ENCODE data around the gene MYO5C.

The MYO5C gene

DNA sequence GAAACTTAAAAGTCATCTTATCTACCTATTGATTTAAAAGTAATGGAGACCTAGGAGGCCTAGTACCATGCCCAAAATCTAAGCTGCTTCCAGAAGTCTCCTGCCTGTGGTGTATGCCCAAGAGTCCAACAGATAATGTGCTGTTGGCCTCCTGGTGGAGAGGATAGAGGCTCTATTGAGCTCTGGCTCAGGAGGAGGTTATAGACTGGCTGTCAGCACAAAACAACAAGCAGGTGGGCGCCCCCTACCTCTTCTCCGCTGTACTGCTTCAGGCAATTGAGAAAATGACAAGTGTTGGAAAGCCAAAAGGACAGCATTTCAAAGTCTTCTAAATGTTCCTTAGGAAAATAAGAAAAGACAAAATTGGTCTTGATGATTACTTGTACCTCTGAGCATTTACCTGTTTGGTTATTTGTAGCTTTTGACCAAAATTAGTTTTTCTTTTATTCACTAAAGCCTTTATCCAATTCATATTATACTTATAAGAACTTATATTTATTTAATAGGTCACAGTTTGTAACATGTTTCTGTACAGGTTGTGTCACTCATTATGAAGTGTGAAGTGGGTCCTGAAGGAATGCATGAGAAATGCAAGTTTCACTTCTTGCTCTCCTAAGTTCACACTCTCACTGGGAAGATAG, 87.2 kb downstream of the MYO5C start:
- DNase-seq = peak; percentile 0

DNA sequence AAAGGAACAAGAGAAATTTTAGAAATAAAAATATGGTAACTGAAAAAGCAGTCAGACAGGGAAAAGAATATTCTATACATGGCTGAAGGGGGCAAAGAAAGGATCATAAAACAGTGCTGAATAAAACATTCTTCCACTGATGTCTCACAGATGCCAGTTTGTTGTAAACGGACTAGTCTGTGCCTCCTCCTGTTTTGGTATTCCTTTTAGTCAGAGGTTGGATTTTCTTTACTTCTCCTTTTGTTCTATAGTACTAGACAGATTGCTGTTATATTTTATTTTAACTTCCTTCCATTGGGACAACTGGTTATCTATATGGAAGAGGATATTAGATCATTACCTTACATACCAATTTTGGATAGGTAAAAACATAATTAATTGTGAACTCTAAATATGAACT, 88.4 kb downstream of the MYO5C start:
- DNase-seq = no peak

DNA sequence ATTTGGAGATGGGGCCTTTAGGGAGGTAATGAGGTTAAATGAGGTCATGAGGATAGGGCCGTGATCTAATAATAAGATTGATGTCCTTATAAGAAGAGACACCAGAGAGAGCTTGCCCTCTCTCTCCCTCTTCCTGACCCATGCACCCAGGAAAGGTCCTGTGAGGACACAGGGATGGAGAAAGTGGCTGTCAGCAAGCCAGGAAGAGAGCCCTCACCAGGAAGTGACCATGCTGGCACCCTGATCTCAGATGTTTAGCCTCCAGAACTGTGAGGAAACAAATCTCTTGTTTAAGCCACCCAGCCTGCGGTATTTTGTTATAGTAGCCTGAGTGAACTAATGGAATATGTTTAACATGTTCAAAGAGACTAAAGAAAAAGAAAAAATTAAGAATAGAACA, 89.2 kb downstream of the MYO5C start:
- DNase-seq = no peak

DNA sequence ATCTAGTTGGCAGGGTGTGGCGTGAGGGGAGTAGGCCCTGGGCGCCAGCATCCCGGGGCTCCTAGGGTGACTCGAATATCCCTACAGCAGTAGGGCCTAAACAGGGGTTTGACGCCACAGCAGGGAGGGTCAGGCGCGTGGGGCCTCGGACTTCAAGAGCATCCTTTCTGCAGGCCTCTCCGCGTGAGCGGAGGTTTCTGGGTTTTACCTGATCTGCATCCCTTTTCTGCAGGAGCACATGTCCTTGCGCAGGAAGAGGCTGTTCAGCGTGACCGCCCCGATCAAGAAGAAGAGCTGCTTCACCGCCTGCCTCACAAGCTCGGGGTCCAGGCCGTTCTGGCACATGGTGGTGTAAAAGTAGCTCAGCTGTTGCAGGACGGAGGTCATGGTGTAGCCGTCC, 90.9 kb downstream of the MYO5C start:
- no peak for DNase-seq

DNA sequence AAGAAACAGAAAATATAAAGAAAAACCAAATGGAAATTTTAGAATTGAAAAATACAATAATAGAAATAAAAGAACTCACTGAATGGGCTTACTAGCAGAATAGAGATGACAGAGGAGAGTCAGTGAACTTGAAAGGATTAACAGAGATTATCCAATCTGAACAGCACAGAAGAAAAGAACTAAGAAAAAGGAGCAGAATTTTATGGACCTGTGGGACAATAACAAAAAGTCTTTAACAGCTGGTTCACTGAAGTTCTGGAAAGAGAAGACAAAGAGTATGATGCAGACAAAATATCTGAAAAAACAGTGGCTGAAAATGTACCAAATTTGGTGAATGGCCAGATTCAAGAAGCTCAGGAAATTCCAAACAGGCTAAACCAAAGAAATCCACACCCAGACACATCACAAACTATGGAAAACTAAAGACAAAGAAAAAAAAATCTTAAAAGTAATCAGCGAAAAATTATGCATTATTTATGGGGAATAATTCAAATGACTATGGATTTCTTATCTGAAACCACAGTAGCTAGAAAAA, 94.7 kb downstream of the MYO5C start:
- no peak for DNase-seq

DNA sequence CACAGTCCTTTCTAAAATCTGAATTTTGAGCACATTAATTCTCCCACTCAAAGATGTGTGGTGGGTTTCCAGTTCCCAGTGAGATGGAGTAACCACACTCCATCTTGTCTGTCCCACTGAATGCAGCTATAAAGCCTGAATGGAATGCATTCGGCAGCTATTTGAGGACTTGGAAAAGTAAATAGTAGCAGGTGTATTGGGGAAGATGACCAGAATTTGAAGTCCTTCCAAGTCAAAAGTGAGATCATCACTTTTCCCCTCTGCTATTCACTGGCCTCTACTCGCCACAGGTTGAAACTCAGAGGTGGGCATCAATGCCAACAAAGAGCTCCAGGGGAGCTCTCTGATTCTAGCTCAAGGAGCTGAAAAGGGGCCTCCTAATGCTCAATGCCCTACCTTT, 96.3 kb downstream of the MYO5C start:
- no peak for DNase-seq

DNA sequence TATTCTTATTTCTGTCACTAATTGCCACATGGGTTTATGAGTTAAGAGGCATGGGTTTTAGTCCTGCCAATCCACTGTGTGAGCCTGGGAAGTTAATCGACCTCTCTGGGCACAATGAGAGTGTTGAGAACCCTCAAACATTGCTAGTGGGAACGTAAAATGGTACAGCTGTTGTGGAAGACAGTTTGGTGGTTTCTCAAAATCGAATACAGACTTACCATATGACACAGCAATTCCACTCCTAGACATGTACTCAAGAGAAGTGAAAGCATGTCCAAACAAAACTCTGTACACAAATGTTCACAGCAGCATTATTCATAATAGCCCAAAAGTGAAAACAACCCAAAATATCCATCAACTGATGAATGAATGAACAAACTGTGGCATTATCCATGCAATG, 98.7 kb downstream of the MYO5C start:
- no peak for DNase-seq

DNA sequence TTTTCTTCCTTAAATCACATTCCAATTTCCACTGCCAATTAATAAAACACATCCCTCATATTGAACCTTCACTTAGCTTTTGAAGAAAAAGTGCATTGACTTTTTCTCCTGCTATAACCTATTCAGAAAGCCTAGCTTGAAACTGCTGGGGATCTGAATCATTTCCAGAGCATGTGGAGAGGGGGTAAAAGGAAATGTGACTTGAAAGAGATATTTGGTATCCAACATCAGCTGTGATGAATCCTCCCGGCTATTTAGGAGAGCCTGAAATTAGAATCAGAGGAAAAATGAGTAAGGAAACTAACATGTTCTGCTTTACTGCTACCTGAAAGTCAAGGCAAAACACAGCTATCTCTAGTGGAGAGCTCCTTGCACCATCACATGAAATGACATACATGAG, 101.8 kb downstream of the MYO5C start:
- DNase-seq = no peak

DNA sequence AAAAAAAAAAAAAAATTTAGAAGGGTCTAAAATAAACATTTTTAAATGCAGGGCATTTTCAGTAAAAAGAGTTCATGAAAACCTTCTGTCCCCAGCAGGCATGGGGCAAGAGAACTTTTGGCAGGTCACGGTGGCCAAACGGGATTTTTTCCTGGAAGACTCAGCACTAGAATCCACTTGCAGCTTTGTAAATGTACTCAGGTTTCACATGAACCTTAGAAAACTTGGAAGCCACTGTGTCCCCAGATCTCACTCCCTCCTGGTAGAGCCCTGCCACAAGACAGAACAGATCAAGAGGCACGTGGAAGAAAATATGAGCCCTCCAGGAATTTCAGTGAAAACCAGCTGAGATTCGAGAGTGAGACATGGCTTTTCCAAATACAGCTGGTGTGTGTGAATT, 102.3 kb downstream of the MYO5C start:
- no peak for DNase-seq

DNA sequence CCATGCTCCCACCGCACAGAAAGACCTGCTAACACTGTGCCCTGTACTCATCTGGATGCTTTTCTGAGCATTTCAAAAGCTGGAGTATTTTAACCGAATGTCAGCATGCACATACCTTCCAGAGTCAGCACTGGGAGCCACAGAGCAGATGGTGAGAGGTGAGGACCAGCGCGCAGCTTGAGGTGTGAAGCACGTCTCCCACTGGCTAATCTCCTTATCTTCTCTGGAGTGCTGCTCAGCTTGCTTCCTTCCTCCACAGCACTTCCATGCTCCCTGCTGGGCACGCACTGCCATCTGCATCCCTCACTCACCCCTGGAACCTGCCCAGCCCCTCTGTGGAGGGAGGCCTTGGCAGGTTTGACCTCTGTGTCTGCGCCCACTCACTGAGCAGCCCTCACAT, 104.4 kb downstream of the MYO5C start, which contains the start of gene GNB5:
Gene GNB5, minus strand, starts transcription at position 186 of the 400 bp plus-strand sequence. CDS start 6,716 bp downstream, outside the sequence.
- DNase-seq = no peak

DNA sequence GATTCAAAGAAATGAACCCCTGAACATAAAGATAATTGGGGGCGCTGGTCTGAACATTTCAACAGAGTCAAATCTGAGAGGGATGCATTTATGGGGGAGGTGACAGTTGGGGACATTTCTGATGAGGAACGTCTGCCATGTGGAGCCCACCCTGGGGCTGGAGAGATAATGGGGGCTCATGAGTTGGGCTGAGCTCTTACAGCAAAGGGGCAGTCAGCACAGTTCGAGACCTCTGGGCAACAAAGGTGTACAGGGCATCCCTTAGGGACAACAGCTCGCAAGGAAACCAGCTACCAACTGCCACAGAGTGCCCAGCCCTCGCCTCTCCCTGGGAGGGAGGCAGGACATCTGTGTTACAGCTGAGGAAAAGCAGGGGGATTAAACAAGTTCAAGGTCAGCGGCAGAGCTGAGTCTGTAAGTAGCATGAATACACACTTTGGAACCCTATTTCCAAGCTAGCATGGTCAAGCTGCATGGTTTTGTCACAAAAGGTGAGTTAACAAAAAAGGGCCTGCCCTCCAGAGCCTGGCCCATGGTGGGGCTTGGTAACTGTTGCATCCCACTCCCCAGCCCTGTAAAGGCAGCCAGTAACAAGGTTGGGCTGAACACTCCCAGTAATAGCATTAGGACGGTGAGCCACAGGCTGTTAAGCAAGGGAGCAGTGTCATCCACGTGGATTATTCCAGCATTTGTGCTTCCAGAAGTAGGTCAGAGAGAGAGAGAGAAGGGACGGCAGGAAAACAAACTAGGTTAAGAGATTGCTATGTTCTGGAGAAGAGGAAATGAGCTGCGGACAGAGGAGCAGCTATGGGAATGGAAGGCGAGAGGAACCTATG, 108.7 kb downstream of the MYO5C start:
- DNase-seq = no peak

DNA sequence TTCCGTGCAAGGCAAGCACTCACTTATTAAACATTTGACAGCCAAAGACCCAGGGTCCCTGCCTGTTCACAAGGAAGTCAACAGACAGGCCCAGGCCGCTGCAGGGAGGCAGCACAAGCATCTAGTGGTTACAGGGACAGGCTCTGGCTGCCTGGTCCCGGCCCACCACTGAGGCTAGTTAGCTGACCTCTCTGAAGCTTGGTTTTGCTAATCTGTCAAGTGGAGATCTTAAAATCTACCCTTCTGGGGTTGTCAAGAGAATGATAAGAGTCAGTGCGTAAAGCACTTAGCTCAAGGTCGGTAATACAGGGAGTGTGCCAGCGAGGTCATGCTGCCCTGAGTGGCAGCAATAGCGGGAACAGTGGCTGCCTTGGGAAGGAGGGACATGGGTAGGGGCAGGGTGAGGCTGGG, 110.4 kb downstream of the MYO5C start:
- no peak for DNase-seq

DNA sequence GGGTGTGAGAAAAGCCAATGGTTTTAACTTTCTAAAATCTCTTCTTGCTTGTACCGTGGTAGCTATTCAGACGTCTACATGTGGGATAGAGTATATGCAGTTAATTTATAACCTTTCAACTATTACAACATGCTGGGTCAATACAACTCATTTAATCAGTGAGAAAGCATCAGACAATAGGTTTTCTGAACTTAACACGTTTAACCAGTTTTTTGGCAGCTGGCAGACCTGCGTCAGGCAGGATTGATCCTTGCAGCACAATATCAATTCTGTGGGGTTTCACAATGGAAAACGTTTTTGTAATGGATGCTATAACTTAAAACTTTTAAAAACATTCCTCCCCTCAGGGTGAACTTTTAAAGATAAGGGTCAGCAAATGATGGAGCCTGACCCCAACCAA, 110.9 kb downstream of the MYO5C start:
- no peak for DNase-seq

DNA sequence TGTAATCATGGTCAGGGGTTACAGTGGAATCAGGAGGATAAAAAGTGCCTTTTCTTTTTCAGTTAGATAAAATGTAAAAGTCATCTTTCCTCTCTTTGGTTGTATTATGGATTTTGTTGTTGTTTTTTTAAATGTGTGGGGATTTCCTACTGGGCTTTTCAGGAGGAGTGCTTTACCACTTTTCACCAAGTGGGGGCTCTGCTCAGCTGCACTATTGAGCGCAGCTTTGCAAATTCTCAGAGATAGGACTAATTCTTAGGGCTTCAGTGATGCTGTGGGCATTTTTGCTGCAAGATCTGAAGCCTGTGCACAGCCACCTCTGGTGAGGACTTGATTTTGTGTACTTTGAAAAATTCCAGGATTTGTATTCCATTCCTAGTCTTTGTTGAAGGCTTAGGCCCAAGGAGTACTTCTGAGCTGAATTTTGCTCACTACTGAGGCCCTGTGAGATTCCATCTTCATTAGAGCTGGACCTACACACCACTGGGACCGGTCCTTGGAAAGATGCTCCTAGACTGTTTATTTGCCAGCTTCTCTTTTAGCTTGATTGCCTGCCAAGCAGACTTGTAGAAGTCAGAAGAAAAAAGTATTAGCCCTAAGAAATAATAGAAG, 111.9 kb downstream of the MYO5C start:
- DNase-seq = no peak

DNA sequence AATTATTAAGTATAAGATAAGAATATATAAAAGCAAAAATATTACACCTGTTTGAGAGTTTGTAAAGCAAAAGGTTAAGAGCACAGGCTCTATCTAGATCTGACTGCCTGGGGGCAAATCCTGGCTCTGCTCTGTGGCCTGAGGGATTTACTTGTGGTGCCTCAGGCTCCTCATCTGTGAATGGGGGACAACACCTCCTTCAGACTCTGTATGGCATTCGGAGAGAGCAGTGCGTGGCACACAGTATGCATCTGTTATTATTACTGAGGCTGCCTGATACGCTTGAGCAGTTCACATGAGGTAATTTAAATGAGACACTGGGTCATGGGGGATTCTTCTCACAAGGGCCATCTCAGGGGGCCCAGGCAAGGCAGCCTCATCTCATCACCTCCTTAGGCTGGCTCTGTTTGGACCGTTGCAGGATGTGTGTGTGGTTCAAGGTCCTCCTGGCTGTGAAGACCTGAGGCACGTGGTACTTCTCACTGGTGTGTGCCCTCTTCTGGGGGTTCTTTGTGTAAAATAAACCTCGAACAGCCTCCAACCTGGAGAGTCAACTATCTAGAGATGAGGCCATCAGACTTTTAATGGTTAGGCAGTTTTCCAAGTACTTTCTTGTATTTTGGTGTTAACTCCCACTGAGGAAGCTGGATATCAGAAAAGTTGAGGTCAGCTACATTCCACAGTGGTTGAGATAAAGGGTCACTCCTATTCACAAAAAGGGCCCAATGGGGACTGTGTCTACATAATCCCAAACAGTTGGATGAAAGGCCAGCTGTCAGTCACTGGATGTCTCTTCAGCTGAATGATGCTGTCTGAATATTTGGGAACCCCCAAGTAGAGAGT, 113.4 kb downstream of the MYO5C start:
- no peak for DNase-seq

DNA sequence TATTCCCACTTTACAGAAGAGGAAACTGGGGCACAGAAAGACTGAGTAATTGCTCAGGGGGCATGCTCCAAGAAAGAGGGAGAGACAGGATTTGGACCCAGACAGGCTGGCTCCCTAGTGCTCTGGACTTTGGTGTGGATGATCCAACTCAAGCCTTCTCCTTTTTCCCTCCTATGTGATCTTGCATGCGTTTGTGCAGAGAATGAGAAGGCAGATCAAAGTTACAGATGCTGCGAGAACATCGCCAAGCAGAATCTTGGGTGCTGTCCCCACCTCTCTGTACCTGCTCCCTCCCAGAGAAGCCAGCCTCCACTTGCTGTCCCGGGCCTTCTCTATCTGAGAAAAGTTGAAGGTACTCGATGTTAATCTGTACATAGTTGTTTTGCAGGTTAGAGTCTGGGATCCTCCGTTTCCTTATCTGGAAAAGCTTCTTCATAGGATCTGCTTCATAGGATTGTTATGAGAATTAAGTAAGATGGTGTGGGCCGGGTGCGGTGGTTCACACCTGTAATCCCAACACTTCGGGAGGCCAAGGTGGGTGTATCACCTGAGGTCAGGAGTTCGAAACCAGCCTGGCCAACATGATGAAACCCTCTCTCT, 114.7 kb downstream of the MYO5C start:
- DNase-seq = no peak

DNA sequence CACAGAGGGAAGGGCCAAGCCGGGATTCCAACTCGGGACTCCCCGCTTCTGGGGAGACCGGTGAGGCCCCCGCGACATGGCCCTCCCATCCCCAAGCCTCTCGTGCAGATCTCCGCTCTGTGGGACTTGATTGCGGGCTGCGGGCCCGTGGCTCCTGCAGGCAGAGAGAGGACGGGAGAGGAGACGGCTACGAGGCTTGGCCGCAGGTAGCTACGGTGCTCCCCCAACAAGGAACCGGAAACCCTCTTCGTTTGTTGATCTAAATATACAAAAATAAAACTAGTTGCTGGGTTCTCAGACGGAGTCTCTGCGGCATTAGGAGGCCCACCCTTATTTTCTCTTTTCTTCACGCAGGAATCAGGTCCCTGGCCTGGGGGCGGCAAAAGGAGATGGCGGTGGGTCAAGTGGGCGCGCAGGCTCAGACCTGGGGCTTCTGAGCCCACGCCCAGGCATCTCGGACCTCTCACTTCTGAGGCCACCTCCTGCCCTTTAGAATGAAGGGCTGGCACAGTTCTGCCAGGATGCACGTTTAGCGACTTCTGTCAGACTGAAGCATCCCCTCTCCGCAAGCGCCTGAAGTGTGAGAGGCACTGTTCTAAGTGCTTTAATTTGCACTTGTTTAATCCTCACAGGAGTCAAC, 115.3 kb downstream of the MYO5C start:
- no peak for DNase-seq

DNA sequence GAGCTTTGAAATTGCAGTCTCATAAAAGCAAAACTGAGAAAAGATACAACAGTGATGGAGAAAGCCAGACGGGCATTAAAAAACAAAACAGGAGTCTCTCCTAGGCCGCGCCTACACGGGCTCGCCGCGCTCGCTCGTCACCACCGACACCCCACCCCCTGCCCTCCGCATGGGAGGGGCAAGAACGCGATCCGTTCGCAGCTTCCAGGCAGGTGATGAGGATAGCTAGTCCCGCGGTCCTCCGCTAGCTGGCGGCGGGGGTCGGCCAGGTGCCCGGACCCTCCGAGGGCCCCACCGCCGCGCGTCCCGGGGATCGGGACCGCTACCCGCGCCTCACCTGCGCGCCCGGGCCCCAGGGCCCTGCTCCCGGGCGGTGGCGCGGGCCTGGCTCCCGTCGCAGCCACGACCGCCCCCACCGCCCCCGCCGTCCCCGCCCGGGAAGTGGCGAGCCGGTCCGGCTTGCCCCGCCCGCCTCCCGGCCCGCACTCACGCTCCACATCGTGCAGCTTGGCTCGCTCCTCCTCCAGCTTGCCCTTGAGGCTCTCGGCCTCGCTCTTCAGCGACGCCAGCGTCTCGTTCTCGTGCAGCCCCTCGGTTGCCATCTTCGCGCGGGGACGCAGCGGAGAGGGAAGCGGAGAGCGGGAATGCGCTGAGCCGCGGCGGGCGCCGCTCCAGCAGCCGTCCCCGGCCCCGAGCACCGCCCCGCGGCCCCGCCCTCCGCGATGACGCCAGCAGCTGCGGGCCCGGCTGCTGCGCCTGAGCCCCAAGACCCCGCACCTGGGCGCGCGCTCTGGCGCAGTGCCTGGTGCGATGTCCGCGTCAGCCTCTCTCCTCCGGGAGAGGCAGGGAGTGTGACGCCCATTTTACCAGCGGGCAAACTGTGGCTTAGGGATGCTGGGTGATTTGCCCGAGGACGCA, 116.1 kb downstream of the MYO5C start:
- peak; percentile 59 for DNase-seq

DNA sequence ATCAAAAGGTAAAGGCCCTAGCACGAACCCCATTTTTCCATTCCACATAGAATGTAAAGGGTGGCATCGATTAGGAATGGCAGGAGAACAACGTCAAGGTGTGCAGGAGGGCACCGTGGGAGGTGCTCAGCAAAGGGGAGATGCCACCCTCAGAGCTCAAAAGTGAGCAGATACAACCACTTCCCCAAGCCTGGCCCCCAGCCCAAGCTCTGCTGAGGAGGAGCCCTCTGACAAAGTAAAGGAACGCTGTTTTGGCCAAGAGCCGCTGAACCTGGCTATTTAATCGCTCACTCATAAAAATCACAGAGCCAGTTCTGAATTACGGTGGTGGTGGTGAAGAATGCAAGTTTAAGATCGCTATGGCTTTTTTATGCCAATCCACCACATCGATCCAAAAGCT, 116.8 kb downstream of the MYO5C start:
- DNase-seq = no peak

DNA sequence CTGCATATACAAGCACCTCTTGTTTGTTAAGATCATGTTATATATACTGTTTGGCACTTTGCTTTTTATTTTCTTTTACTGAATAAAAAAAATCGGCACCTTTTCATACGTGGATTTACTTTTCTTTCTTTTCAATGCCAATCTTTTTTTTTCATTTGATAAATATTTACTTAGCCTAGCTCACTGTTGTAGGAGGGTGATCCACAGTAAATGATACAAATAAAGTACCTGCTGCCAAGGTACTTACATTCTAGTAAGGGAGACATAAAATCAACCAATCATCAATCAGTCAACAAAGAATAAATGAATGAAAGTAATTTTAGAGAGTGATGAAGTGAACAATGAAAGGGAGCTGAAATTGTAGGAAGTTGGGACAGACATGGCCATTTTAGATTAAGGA, 122.7 kb downstream of the MYO5C start:
- no peak for DNase-seq

DNA sequence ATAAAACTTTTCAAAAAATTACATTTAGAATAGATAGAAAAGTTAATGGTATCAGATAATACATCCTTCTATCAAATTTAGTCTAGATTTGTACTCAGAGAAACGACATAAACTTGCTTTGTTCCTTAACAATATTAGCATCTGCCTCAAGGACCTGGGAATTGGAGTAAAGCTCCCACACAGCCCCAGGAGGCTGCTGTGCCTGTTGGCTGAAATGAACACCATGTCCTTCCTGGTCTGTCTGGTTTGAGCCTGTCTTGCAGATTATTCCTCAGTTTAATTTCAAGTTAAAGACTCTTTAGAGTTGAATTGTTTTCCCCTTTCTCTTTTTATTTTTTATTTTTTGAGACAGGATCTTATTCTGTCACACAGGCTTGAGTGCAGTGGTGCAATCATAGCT, 123.8 kb downstream of the MYO5C start:
- DNase-seq = no peak

Data from NCI-H2107 (cell line).